NAMALWA (cell line): ENCODE data around the gene DLG2.

ENCODE experiments used
- DNase-seq: peaks from one replicate; pipeline ENCODE4 v3.0.0-alpha.2; 2015; ENCODE audit warnings: low spot score

DLG2 gene

GRCh38 chr11:84763931-84764330 is 863.2 kb downstream of the DLG2 start:
- no peak for DNase-seq

GRCh38 chr11:84757711-84758110 is 869.4 kb downstream of the DLG2 start:
- no peak for DNase-seq

GRCh38 chr11:84751371-84751770 is 875.8 kb downstream of the DLG2 start:
- no peak for DNase-seq

GRCh38 chr11:84747871-84748270 is 879.3 kb downstream of the DLG2 start:
- DNase-seq, result peak; percentile 91

- no peak for DNase-seq
These were observed 887.1 kb downstream of the DLG2 start for GRCh38 chr11:84740050-84740449.

- DNase-seq, result no peak
These were observed 902.9 kb downstream of the DLG2 start for GRCh38 chr11:84724256-84724655.

GRCh38 chr11:84722583-84723108 is 904.5 kb downstream of the DLG2 start:
- peak; percentile 60 for DNase-seq

GRCh38 chr11:84721561-84721961 is 905.6 kb downstream of the DLG2 start:
- DNase-seq, result peak; percentile 70

GRCh38 chr11:84720706-84721402 is 906.3 kb downstream of the DLG2 start:
- DNase-seq, result peak; percentile 62

GRCh38 chr11:84719935-84720577 is 907.1 kb downstream of the DLG2 start:
- peak; percentile 43 for DNase-seq

GRCh38 chr11:84714316-84714780 is 912.8 kb downstream of the DLG2 start:
- DNase-seq, result peak; percentile 84

- DNase-seq, result no peak
These were observed 935.3 kb downstream of the DLG2 start for GRCh38 chr11:84691830-84692229.

GRCh38 chr11:84687433-84687832 is 939.7 kb downstream of the DLG2 start:
- DNase-seq, result no peak

- DNase-seq, result no peak
These were observed 940.4 kb downstream of the DLG2 start for GRCh38 chr11:84686716-84687115.

GRCh38 chr11:84685976-84686375 is 941.2 kb downstream of the DLG2 start:
- DNase-seq, result no peak

GRCh38 chr11:84685149-84685548 is 942.0 kb downstream of the DLG2 start:
- DNase-seq, result no peak

GRCh38 chr11:84681456-84681855 is 945.7 kb downstream of the DLG2 start:
- no peak for DNase-seq

- no peak for DNase-seq
These were observed 951.6 kb downstream of the DLG2 start for GRCh38 chr11:84675396-84676025.

GRCh38 chr11:84673753-84674152 is 953.4 kb downstream of the DLG2 start:
- no peak for DNase-seq

- no peak for DNase-seq
These were observed 955.7 kb downstream of the DLG2 start for GRCh38 chr11:84671325-84671999.

- no peak for DNase-seq
These were observed 963.4 kb downstream of the DLG2 start for GRCh38 chr11:84663731-84664130.

GRCh38 chr11:84660257-84660977 is 966.7 kb downstream of the DLG2 start:
- DNase-seq, result no peak
